HG02763 (cell line): ENCODE results near the gene ADGRF3.
"Not testable (repeated sequence)": the region's sequence is repeated elsewhere in the genome, so short reads cannot be mapped to it uniquely, and the experiment has no call there.

Experiments used
- ATAC-seq: cut with Tn5 transposase; IDR thresholded peaks from one replicate; pipeline ENCODE4 v1.9.1; 2021; ENCODE audit warnings: mild to moderate bottlenecking, moderate library complexity; ENCODE audit not compliant: unreplicated experiment

ADGRF3 gene

DNA sequence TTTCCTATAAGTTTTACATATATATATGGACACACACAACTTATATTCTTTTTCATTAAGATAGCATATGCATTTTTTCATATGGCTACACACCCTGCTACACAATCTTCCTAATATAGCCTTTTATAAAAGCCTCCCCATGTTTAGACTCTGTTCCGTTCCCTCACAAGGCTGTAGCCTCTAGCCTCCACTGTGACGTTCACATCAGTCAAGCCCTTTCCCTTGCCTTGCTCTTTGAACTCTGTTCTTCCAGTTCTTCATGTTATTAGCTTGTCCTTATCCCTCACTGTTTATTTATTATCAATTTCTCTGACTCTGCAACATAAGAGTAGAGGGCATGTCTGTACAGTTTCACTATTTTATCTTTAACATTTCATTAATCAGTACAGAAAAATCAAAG is 63.0 kb downstream of the ADGRF3 start:
- ATAC-seq = no peak

DNA sequence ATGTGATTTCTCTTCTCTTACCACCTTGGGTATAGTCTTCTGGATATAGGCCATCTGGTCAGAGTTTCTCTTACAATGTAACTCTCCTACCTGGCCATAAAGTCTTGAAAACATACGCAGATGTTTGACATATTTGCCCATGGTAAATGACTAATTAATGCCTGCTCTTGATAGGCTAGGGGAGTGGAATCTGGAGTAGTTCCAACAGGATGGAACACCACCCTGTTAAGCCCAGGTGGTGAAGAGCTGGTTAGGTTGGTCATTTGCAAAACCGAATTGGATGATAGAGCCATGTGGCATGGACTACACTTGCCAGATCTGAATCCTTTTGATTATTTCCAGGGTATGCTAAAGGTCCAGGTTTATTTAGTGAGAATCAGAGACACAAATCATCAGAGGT is 65.4 kb downstream of the ADGRF3 start:
- ATAC-seq = no peak

DNA sequence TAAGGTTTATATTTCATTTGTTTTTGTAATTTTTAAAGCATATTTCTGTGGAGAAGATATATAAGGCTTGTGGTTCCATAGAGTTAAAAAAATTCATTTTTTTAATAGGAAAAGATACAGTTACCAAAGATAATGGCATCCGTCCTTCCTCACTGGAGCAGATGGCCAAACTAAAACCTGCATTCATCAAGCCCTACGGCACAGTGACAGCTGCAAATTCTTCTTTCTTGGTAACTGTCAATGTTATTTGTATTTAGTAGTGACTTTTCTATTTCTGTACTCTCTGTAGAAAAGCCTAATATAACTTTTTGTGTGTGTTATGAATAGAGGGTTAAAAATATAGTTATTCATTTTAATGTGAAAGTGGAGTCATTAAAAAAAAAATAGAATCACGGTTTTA is 66.7 kb downstream of the ADGRF3 start:
- no peak for ATAC-seq

DNA sequence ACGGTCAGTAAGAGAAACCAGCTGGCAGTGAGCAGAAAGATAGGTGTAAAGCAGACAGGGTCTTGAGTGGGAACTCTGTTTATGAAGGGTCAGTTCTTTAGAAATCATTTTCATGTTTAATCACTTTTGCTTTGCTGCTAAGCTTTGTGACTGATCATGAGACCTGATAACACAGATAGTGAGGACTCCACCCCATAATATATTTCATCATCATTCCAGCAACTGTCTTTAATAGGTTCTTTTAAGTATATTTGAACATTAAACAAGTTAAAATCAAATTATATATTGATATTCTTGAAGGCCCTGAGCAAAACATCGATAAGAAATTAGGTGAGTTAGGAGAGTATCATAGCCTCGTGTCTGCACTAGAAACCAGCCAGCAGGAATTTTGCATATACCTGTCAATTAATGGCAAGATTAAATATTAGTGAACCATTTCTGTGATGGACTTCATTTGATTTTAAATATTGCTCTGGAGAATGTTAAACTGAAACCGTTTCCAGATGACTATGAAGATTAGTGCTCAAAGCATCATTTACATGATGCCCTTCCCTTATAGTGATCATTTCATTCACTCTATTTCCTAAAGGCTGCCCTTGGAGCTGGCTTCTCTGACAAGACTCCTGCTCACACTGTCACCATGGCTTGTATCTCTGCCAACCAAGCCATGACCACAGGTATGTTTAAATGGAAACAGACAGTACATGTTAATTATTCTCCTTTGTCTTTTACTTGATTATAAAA is 69.9 kb downstream of the ADGRF3 start:
- ATAC-seq = no peak

DNA sequence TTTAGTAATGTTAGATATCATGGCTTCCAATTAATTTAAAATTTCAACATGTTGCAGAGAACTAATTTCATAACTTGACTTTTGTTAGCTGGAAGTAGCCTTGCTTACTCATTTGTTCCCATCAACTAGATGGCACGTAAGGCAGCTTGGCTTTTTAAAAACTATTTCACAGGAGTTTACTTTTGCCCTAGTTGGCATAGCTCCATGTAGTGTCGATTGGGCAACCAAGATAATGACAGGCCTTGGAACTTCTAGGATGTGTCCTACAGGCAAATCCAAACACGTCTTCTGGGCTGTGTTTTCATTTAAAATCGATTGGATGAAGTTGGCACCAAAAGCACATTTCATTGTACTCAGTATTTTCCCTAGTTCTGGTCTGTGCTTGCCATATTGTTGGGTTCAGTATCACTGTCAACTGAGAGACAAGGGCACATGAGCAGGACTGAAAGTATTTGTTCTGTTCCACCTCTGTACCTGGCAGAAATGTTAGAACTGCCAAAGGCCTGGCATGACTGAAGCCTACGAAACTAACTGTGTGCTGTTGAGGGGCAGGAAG is 72.5 kb downstream of the ADGRF3 start:
- no peak for ATAC-seq

DNA sequence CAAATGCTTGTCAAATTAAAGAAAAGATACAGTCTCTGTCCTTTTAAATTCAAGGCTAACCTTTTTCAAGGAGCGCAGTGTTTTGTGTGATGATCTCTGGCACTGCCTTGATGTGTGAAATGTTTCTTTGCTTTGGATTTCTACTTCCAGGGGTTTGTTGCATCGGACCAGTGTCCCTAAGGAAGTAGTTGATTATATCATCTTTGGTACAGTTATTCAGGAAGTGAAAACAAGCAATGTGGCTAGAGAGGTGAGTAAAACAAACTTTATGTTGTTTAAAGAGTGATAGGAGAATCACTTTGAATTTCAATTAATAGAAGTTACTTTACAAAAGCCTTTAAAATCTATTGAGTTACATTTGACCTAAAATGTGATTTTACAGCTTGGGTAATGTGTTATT is 73.1 kb downstream of the ADGRF3 start:
- no peak for ATAC-seq

DNA sequence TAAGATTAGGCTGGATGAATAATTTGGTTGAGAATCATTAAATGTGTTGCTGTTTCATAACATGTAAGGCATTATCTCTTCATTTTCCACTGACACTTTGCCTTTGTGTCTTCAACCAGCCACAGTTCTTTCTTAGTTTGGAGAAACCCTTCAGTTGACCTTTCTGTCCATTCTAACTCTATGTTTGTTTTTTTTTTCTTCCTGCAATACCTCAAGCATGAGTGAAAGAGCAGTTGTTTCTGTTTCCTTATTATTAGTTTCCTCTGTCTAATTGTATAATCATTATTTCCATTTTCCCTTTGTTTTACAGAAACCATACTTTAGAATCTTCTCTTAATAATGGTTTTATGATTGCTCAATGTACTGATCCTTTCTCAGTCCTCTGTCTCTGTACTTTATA is 76.2 kb downstream of the ADGRF3 start:
- ATAC-seq = no peak

DNA sequence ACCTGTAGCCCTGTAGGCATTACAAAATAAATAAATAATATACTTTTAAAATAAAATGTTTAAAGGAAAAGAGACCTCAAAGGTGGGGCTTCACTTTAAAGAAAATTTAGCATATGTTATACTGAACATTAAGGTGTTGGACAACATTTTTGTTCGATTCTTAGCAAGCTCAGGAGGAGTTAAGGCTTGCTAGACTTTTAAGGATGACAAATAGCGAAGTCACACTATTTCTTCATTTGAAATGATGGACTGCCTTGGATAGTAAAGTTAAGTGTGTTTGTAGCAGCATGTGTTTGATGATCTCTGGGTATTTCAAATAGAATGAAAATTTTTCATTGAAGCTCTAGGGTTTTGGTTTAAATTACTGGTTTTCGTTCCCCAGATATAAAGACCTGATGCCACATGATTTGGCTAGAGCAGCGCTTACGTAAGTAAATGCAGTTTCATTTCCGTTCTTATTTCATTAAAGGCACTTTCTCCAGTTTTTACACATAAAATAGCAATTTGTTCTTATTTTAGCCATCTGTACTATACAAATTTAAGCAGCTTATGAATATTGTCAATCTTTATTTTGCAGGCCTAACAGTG is 76.9 kb downstream of the ADGRF3 start:
- ATAC-seq = no peak

DNA sequence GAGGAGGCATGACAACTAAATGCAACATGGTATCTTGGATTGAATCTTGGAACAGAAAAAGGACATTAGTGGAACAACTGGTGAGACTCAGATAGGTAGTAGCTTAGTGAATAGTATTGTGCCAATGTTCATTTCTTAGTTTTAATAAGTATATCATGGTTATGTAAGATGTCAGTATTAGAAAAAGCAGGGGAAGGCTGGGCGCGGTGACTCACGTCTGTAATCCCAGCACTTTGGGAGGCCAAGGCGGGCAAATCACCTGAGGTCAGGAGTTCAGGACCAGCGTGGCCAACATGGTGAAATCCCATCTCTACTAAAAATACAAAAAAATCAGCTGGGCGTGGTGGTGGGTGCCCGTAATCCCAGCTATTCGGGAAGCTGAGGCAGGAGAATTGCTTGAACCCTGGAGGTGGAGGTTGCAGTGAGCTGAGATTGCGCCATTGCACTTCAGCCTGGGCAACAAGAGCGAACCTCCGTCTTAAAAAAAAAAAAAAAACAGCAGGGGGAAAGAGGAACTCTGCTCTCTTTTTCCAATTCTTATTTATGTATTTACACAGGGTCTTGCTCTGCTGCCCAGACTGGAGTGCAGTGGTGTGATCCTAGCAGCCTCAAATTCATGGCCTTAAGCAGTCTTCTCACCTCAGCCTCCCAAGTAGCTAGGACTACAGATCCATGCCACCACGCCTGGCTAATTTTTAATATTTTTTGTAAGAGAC is 77.8 kb downstream of the ADGRF3 start:
- ATAC-seq = not testable (repeated sequence)

DNA sequence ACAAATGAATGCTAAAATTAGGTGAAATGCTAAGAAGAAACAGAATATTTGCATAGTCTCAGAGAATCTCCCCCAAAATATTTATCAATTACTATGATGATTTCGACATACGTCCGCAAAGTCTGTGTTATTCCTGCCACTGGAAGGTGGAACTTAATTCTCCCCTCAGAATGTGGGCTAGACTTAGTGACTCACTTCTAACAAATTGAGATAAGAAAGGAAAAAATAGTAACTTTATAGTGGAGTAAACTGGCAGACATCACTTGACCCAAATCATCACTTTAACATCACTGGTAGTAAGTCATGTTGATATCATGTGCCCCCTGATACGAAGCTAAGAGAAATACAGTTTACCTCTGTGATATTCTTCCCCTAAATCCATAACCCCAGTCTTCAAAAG is 78.4 kb downstream of the ADGRF3 start:
- ATAC-seq = no peak

DNA sequence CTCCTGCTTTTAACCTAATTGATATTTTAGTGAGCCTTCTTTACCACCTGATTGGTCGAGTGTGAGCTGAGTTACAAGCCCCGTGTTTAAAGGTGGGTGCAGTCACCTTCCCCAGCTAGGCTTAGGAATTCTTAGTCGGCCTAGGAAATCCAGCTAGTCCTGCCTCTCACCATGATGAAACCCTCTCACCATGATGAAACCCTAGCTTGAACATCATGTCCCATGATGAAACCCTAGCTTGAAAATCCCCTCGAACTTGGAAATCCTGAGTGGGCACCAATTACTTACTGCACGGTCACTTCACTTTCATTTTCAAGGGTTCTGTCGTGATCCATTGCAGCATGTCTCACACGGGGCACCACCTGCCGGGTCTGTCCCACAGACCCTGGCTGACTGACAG is 87.8 kb downstream of the ADGRF3 start:
- ATAC-seq = not testable (repeated sequence)
